ENCODE measurements around the gene RICTOR.
A peak's percentile ranks its signal among the peaks of the same experiment; 100 is the strongest.

Gene RICTOR

GRCh38 chr5:39079147-39079546, 4.9 kb upstream of the RICTOR start:
- no peak for TF ChIP-seq CTCF (conservative IDR thresholded peaks at IDR 0.05)
- no peak overlapping the region for H3K27ac ChIP-seq

GRCh38 chr5:39076757-39077728, 2.8 kb upstream of the RICTOR start:
- no peak for TF ChIP-seq CTCF (conservative IDR thresholded peaks at IDR 0.05)
- no peak overlapping the region for H3K27ac ChIP-seq

GRCh38 chr5:39076101-39076756, 2.0 kb upstream of the RICTOR start:
- H3K27ac ChIP-seq, result no peak overlapping the region
- no peak for TF ChIP-seq CTCF (conservative IDR thresholded peaks at IDR 0.05)

- TF ChIP-seq CTCF (conservative IDR thresholded peaks at IDR 0.05), result no peak
- H3K27ac ChIP-seq, result peak overlapping the region; percentile 99
Observed at GRCh38 chr5:39073767-39074016, 507 bp downstream of the RICTOR start.

GRCh38 chr5:39072925-39073766, 1.1 kb downstream of the RICTOR start:
- TF ChIP-seq CTCF (conservative IDR thresholded peaks at IDR 0.05), result no peak
- H3K27ac ChIP-seq, result peak overlapping the region; percentile 99

- no peak for TF ChIP-seq CTCF (conservative IDR thresholded peaks at IDR 0.05)
- H3K27ac ChIP-seq, result no peak overlapping the region
Observed at GRCh38 chr5:39068099-39068498, 6.1 kb downstream of the RICTOR start.

GRCh38 chr5:39064450-39064849, 9.7 kb downstream of the RICTOR start:
- no peak for TF ChIP-seq CTCF (conservative IDR thresholded peaks at IDR 0.05)
- H3K27ac ChIP-seq, result no peak overlapping the region
